GM18526 (cell line): Measurements from ENCODE around the gene KDM4B.

Experiments
- POLR2A ChIP-seq: IDR thresholded peaks from 3 replicates; pipeline ENCODE4 v1.6.1; 2011; ENCODE audit not compliant: insufficient read length; ENCODE audit errors: extremely low read depth

KDM4B gene

GRCh38 chr19:5057860-5058259 is 88.9 kb downstream of the KDM4B start:
- no peak for TF ChIP-seq POLR2A

DNA sequence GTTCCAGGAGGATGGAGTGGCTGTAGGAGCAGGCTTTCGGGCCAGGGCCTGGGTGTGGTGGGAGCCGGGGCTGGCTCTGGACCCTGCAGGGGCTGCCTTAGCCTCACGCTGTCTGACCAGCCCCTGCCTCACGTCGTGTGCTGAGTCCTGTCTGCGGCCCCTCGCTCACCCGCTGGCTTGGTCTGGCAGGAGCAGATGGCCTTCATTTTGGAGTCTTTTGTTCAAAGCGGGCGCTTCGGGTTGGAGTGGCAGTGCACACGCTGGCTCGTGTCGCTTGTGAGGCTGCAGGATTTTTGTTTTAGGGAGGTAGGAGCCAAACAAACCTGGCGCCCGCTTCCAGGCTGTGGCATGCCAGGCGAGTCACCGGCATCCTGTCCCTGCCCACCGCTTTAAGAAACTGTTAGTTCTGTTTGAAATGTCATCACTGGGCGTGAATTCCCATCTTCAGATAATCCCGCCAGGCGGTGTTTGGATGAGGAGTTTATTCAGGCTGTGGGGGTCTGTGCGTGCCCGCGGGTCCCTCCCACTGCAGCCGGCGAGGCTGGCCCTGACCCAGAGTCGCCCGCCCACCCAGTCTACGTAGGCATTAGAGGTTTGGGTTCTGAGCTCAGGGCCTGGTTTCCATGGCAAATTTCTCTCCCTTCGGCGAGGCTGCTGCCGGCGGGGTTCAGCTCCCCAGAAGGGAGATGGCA is 89.8 kb downstream of the KDM4B start:
- TF ChIP-seq POLR2A = no peak

DNA sequence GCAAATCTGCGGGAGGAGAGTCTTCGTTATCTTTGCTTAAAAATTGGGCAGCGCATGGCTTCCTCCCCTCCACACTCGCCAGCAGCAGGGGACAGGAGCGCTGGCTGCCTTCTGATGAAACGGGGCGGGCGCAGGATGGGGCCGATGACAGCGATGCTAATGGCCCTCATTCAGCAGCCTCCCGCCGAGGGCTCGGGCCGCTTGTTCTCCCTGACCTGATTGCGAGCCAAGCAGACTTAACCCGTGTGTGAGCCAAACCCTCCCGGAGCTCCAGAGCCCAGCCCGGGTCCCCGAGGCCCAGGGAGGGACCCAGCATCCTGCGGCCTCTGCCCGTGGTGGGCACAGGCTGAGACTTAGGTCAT is 90.3 kb downstream of the KDM4B start:
- TF ChIP-seq POLR2A = no peak

DNA sequence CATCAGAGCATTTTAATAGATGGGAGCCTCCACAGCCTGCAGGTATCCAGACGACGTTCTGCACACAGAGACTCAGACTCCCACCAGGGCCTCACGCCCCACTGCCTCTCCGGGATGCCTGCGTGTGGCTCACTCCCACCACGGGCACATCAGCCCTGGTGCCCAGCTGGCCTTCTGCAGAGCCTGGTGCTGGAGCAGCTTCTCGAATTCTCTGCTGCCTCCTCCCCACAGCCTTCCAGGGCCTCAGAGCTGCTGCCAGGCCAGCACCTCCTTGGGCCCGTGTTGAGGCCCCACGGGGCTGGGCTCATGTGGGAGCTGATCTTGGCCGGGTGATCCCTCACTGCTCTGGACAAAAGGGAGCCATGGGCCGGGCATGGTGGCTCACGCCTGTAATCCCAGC is 90.9 kb downstream of the KDM4B start:
- no peak for TF ChIP-seq POLR2A

DNA sequence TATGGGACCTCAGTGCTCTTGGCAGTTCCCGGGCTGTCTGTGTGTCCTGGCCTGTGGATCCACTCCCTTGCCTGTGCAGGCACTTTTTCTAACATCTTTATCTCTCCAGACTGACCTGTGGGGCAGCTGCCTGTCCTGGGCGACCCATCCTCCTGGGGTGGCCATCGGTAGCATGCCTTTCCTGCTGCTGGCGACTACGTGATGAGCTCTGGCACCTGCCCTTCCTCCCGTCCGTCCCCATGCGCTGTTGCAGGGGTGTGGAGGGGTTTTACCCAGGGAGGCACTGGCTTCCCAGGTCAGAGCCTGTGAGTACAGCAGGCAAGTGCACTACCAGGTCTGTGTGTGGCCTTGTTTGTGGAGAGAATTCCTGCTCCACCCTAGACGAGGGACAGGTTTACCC is 93.3 kb downstream of the KDM4B start:
- TF ChIP-seq POLR2A = no peak

DNA sequence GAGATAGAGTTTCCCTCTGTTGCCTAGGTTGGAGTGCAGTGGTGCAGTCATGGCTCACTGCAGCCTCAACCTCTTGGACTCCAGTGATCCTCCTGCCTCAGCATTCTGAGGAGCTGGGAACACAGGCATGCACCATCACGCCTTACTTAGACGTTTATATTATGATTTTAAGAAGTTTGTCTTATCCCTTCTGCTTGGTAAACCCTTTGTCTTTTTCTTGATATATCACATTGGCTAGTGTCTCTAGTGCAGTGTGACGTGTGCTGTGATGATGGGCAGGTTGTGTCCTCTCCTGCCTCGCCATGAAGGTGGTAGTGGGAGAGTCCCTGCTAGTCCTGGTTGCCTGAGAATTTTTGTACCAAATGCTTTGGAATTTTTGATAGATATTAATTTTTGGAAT is 93.9 kb downstream of the KDM4B start:
- TF ChIP-seq POLR2A = no peak

GRCh38 chr19:5063873-5064645 is 95.1 kb downstream of the KDM4B start:
- TF ChIP-seq POLR2A = no peak

DNA sequence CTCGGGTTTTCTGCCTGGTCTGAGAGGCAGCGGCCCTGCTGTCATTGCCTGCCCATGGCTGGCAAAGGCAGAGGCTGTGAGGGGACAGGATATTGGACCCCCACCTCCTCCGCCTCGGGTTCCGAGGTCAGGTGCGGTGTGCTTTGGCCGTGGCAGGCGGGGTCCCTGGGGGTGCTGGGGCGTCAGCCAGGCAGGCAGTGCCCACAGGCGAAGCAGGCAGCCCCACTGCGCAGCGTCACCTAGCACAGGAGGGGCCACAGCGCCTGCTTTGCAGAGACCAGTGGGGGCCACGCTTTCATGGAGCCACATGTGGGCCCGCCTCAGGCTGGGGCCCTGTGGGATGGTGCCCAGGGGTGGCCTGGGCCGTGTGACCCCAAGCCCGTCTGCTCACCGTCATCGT is 96.0 kb downstream of the KDM4B start:
- no peak for TF ChIP-seq POLR2A

- no peak for TF ChIP-seq POLR2A
These were observed 96.8 kb downstream of the KDM4B start for GRCh38 chr19:5065663-5066093.

DNA sequence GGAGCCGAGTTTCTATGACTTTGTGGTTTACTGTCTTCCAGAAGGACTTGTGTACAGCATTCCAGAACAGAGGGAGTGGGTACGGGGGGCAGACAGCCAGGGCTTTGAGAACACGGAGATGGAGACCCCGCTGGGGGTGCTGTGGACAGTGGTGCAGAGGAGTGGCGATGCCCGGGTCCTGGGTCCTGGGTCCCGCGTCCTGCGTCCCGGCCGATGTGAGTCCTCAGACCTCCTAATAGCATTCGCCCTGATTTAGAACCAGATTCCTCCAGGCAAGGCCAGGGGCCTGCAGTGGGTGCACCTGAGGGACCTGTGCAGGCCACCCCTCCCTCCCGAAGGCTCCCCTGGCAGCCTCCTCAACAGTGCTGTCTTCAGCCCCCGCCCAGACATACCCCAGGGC is 97.9 kb downstream of the KDM4B start:
- no peak for TF ChIP-seq POLR2A

GRCh38 chr19:5067678-5068077 is 98.8 kb downstream of the KDM4B start:
- TF ChIP-seq POLR2A = no peak

DNA sequence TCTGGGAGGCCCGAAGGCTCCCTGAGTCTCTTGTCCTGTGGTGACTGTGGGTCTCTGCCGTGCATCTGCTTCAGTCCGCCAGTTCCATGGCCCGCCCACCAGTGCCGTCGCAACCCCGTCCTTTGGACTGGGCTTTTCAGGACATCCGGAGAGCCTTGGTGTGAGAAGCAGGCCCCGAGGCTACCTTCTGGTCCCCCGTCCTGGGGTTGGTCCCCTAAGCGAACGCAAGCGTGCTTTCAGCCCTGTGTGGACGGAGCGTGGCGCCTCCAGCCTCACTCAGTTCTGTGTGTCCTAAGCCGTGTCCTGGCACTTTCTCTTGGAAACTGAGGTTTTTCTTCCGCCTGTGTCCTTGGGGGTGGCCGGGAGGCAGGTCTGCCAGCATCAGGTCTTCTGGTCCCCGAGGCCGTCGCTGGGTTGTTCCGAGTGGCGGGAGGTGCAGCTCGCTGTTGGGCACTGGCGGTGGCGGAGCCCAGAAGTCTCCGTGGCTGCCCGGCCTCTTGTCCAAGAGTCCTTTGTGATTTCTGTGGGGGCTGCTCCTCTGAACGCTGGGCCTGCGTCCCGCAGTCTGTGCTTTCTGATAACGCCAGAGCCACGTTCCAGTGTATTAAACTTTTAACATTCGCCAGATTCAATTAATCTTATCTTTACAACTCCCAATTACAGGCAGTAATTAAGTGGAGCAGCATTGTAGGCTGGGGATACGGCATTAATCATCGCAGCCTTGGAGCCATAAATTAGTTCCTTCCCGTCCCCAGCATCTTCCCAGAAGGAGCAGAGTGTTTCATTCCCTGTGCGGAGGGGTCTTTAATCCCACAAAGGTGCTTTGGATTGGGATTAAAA is 99.5 kb downstream of the KDM4B start:
- TF ChIP-seq POLR2A = no peak

DNA sequence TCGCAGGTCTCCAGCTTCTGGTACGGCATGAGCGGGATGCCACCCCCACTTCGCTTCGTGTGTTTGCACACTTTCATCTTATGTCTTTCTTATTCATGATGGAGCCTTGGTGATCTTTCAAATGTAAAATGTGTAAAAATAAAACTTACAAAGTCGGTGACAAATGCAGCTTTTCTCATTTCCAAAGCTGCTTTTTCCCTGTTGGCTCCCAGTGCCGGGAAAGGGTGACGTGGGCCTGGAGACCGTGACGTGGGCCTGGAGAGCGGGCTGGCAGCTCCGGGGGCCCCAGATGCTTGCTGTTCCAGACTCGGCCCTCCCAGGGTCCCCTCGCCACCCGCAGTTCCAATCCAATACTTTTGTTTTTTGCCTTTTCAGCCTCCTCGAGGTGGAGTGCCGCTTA is 101.4 kb downstream of the KDM4B start:
- no peak for TF ChIP-seq POLR2A

GRCh38 chr19:5070930-5071329 is 102.0 kb downstream of the KDM4B start:
- no peak for TF ChIP-seq POLR2A

DNA sequence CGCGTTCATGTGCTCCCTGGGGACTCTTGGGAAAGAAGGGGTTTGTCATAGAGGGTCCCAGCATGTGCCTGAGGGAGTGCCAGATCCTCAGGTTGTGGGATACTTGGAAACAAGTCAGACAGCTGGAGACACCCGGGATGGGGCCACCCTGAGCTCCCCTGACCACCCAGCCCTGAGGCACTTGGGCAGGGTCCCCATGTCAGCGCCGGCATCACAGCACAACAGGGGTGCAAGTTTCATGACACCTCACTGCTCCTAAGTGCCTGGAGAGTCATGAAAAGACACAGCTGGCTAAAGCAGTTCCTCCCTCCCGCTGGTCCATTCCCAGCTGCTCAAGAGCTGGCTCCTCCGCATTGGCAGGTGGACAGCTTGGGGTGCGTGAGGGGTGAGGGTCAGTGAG is 102.7 kb downstream of the KDM4B start:
- TF ChIP-seq POLR2A = no peak

DNA sequence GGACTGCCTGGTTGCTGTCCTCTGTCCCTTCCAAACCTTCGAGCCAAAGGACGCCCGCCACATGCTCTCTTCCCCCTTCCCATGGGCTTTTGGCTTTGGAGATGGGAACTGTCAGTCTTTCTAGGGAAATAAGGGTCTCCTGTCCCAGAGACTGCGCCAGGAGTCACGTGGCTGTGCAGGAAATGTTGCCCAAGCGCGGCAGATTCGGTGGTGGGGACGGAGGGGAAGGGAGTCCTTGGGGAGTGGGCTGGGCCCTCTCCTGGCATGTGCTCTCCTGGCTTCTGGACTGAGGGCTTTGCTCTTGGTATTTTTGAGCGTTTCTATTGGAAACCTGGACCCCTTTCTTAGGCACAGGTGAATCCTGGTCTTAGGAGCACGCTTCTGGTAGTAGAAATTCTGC is 103.2 kb downstream of the KDM4B start:
- no peak for TF ChIP-seq POLR2A
